Activated T-cell treated with anti-CD3 and anti-CD28 coated beads, Interleukin-2, amount 50 U/mL, for 72 hours (primary cell): ENCODE results near the gene MYH10. TPM values are rescaled to one million over a fixed set of nuclear protein-coding genes. Genes with fewer than 3 reads are reported as not detected.

Experiments used
- ATAC-seq, 2 donors: fragments of 150-1000 bp; cut with Tn5 transposase; replicated peaks in 1 of 2; 2 replicates each; pipeline ENCODE4 v1.10.0; 2021; ENCODE audit warnings: moderate library complexity in 2 of 2, mild to moderate bottlenecking in 1 of 2
- DNase-seq, 2 donors: peaks; one replicate each; pipeline ENCODE4 v3.0.0; 2021 to 2022; ENCODE audit warnings: mixed read lengths in 1 of 2
- H3K27ac Mint-ChIP-seq: one replicate; pipeline ENCODE4 v1.8.0; 2022; ENCODE audit warnings: mild to moderate bottlenecking, moderate library complexity, mixed read lengths
- H3K27me3 Mint-ChIP-seq: one replicate; pipeline ENCODE4 v1.8.0; 2022; ENCODE audit warnings: low read depth, mixed read lengths
- H3K36me3 Mint-ChIP-seq, 2 donors: one replicate each; pipeline ENCODE4 v1.8.0; 2022; ENCODE audit warnings: mixed read lengths in 2 of 2, mild to moderate bottlenecking in 1 of 2; ENCODE audit not compliant: insufficient read depth in 2 of 2
- H3K4me1 Mint-ChIP-seq: one replicate; pipeline ENCODE4 v1.8.0; 2022; ENCODE audit warnings: low read depth, mixed read lengths
- H3K4me3 Mint-ChIP-seq, 2 donors: one replicate each; pipeline ENCODE4 v1.8.0; 2022; ENCODE audit warnings: mild to moderate bottlenecking in 2 of 2, mixed read lengths in 2 of 2, moderate library complexity in 2 of 2
- H3K9me3 Mint-ChIP-seq, 2 donors: one replicate each; pipeline ENCODE4 v1.8.0; 2022; ENCODE audit warnings: mixed read lengths in 2 of 2
- total RNA-seq, 2 donors: library from RNA; stranded (reverse); gene quantifications; one replicate each; pipeline ENCODE4 v1.2.3, GENCODE V29; 2022

MYH10 gene
- total RNA-seq, 2 donors from 2014 or later, result 7.6 to 23.7 TPM

GRCh38 chr17:8614988-8615387 lies 15.5 kb downstream of the MYH10 start:
- no peak for ATAC-seq
- peaks cover 0 to 2% of the 10 kb centered on the region in 2 donors for H3K9me3 Mint-ChIP-seq
- peaks cover 0 to 2% of the 10 kb centered on the region in 2 donors for H3K36me3 Mint-ChIP-seq
- no peak overlapping the region for H3K4me3 Mint-ChIP-seq
- no peak overlapping the region for H3K27ac Mint-ChIP-seq
- H3K4me1 Mint-ChIP-seq, result no peaks in the 10 kb centered on the region
- peaks cover 7% of the 10 kb centered on the region for H3K27me3 Mint-ChIP-seq
- no peak for DNase-seq

- no peak for DNase-seq
- H3K36me3 Mint-ChIP-seq, result peaks cover 0 to 2% of the 10 kb centered on the region in 2 donors
- no peaks in the 10 kb centered on the region for H3K4me1 Mint-ChIP-seq
- H3K4me3 Mint-ChIP-seq, result no peak overlapping the region
- peaks cover 0 to 2% of the 10 kb centered on the region in 2 donors for H3K9me3 Mint-ChIP-seq
- H3K27ac Mint-ChIP-seq, result no peak overlapping the region
- no peak for ATAC-seq
- peaks cover 7% of the 10 kb centered on the region for H3K27me3 Mint-ChIP-seq
These were observed 18.8 kb downstream of the MYH10 start for GRCh38 chr17:8611619-8612298.

- peaks cover 0 to 2% of the 10 kb centered on the region in 2 donors for H3K36me3 Mint-ChIP-seq
- peaks cover 0 to 2% of the 10 kb centered on the region in 2 donors for H3K9me3 Mint-ChIP-seq
- H3K4me1 Mint-ChIP-seq, result no peaks in the 10 kb centered on the region
- DNase-seq (no peak), ATAC-seq (no peak)
- H3K4me3 Mint-ChIP-seq, result no peak overlapping the region
- H3K27me3 Mint-ChIP-seq, result peaks cover 7% of the 10 kb centered on the region
- H3K27ac Mint-ChIP-seq, result no peak overlapping the region
These were observed 19.4 kb downstream of the MYH10 start for GRCh38 chr17:8611137-8611536.

GRCh38 chr17:8610558-8610957 lies 20.0 kb downstream of the MYH10 start:
- peaks cover 7% of the 10 kb centered on the region for H3K27me3 Mint-ChIP-seq
- H3K9me3 Mint-ChIP-seq, result peaks cover 0 to 2% of the 10 kb centered on the region in 2 donors
- H3K4me1 Mint-ChIP-seq, result no peaks in the 10 kb centered on the region
- H3K27ac Mint-ChIP-seq, result no peak overlapping the region
- no peak for DNase-seq
- H3K36me3 Mint-ChIP-seq, result peaks cover 0 to 2% of the 10 kb centered on the region in 2 donors
- H3K4me3 Mint-ChIP-seq, result no peak overlapping the region
- no peak for ATAC-seq

- peaks cover 7% of the 10 kb centered on the region for H3K27me3 Mint-ChIP-seq
- H3K36me3 Mint-ChIP-seq, result peaks cover 0 to 2% of the 10 kb centered on the region in 2 donors
- no peak for ATAC-seq
- no peak overlapping the region for H3K4me3 Mint-ChIP-seq
- H3K9me3 Mint-ChIP-seq, result peaks cover 0 to 2% of the 10 kb centered on the region in 2 donors
- DNase-seq, result no peak
- no peak overlapping the region for H3K27ac Mint-ChIP-seq
- no peaks in the 10 kb centered on the region for H3K4me1 Mint-ChIP-seq
These were observed 20.6 kb downstream of the MYH10 start for GRCh38 chr17:8609910-8610309.

- H3K36me3 Mint-ChIP-seq, result peaks cover 0 to 2% of the 10 kb centered on the region in 2 donors
- no peak overlapping the region for H3K4me3 Mint-ChIP-seq
- peaks cover 0 to 2% of the 10 kb centered on the region in 2 donors for H3K9me3 Mint-ChIP-seq
- DNase-seq (no peak), ATAC-seq (no peak)
- no peaks in the 10 kb centered on the region for H3K4me1 Mint-ChIP-seq
- no peak overlapping the region for H3K27ac Mint-ChIP-seq
- no peaks in the 10 kb centered on the region for H3K27me3 Mint-ChIP-seq
These were observed 22.5 kb downstream of the MYH10 start for GRCh38 chr17:8608001-8608400.

- Mint-ChIP-seq H3K4me1 (no peaks in the 10 kb centered on the region), H3K9me3 (peaks cover 0 to 2% of the 10 kb centered on the region in 2 donors), H3K27ac (no peak overlapping the region), H3K27me3 (no peaks in the 10 kb centered on the region), H3K4me3 (no peak overlapping the region), H3K36me3 (peaks cover 0 to 2% of the 10 kb centered on the region in 2 donors)
- DNase-seq (no peak), ATAC-seq (no peak)
These were observed 24.1 kb downstream of the MYH10 start for GRCh38 chr17:8606401-8606800.

- H3K27me3 Mint-ChIP-seq, result no peaks in the 10 kb centered on the region
- no peak for ATAC-seq
- H3K4me3 Mint-ChIP-seq, result no peak overlapping the region
- DNase-seq, result no peak
- H3K27ac Mint-ChIP-seq, result no peak overlapping the region
- H3K9me3 Mint-ChIP-seq, result no peaks in the 10 kb centered on the region
- no peaks in the 10 kb centered on the region for H3K36me3 Mint-ChIP-seq
- no peaks in the 10 kb centered on the region for H3K4me1 Mint-ChIP-seq
These were observed 27.8 kb downstream of the MYH10 start for GRCh38 chr17:8602679-8603078.

GRCh38 chr17:8599351-8600011 lies 31.0 kb downstream of the MYH10 start:
- H3K4me1 Mint-ChIP-seq, result no peaks in the 10 kb centered on the region
- peak; percentile 80 for ATAC-seq
- H3K4me3 Mint-ChIP-seq, result no peak overlapping the region

GRCh38 chr17:8598913-8599312 lies 31.6 kb downstream of the MYH10 start:
- ATAC-seq, result peak; percentile 51 to 61
- Mint-ChIP-seq H3K9me3 (no peaks in the 10 kb centered on the region), H3K36me3 (no peaks in the 10 kb centered on the region), H3K27ac (no peak overlapping the region), H3K4me1 (no peaks in the 10 kb centered on the region), H3K27me3 (no peaks in the 10 kb centered on the region), H3K4me3 (no peak overlapping the region)
- DNase-seq, result peak in 1 of 2 donors; percentile 4

More at GRCh38 chr17:8599351-8600011, 31.0 kb downstream of the MYH10 start:
- Mint-ChIP-seq H3K36me3 (no peaks in the 10 kb centered on the region), H3K27me3 (no peaks in the 10 kb centered on the region), H3K9me3 (no peaks in the 10 kb centered on the region), H3K27ac (no peak overlapping the region)
- no peak for DNase-seq

GRCh38 chr17:8593830-8594229 lies 36.7 kb downstream of the MYH10 start:
- no peak overlapping the region for H3K4me3 Mint-ChIP-seq
- H3K36me3 Mint-ChIP-seq, result no peaks in the 10 kb centered on the region
- H3K27ac Mint-ChIP-seq, result no peak overlapping the region
- H3K9me3 Mint-ChIP-seq, result no peaks in the 10 kb centered on the region
- DNase-seq (no peak), ATAC-seq (no peak)
- H3K4me1 Mint-ChIP-seq, result peaks cover 8% of the 10 kb centered on the region
- peaks cover 6% of the 10 kb centered on the region for H3K27me3 Mint-ChIP-seq

GRCh38 chr17:8593276-8593675 lies 37.2 kb downstream of the MYH10 start:
- Mint-ChIP-seq H3K27me3 (peaks cover 8% of the 10 kb centered on the region), H3K27ac (no peak overlapping the region), H3K36me3 (no peaks in the 10 kb centered on the region), H3K4me3 (no peak overlapping the region), H3K4me1 (peaks cover 8% of the 10 kb centered on the region), H3K9me3 (no peaks in the 10 kb centered on the region)
- ATAC-seq (no peak), DNase-seq (no peak)

- ATAC-seq (no peak), DNase-seq (no peak)
- Mint-ChIP-seq H3K36me3 (no peaks in the 10 kb centered on the region), H3K9me3 (no peaks in the 10 kb centered on the region), H3K27ac (no peak overlapping the region), H3K27me3 (peaks cover 14% of the 10 kb centered on the region), H3K4me3 (no peak overlapping the region), H3K4me1 (peaks cover 8% of the 10 kb centered on the region)
These were observed 41.5 kb downstream of the MYH10 start for GRCh38 chr17:8588877-8589554.
